Smooth muscle cell of the brain vasculature (primary cell): ENCODE data around the gene PPP1R13B.
"Not testable (repeated sequence)": the region's sequence is repeated elsewhere in the genome, so short reads cannot be mapped to it uniquely, and the experiment has no call there.

ENCODE experiments used
- DNase-seq: peaks from one replicate; pipeline ENCODE4 v3.0.0-alpha.2; 2012; ENCODE audit warnings: low read depth, low spot score

The PPP1R13B gene

DNA sequence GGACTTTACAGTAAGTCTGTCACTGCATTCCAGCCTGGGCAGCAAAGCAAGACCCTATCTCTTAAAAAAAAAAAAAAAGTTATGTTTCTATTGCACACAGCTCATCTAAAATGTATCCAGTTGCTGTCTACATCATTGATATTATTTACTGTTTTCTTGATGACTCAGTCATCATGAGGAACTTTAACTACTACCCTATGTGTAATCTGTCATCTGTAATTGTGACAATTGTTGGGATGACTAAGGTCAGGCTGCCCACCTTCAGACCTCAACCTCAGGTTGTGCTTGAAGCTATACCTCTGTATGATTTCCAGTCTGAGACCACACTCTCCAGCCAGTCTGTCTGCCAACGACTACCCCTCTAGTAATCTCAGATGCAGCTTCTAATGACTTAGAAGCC, 15.3 kb downstream of the PPP1R13B start:
- no peak for DNase-seq

GRCh38 chr14:103830511-103831270, 16.7 kb downstream of the PPP1R13B start:
- no peak for DNase-seq

GRCh38 chr14:103828315-103828967, 18.9 kb downstream of the PPP1R13B start:
- no peak for DNase-seq

- DNase-seq = no peak
These were observed 22.3 kb downstream of the PPP1R13B start for GRCh38 chr14:103825101-103825500.

DNA sequence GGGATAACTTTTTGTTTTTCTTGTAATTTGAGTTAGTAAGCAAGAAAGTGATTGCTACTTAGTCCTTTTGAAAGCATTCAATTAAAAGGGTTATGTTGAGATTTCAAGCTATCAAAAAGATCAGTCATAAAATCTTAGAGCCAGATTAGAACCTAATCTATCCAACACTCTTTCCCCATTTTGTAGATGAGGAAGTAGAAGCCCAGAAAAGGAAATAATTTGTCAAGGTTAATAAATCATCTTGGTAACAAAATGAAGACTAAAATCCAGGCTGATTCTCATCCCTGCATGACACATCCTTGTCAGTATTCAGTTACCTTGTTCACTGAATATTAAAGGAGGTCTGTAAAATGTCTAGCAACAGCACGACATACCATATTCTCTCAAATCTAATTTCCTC, 26.5 kb downstream of the PPP1R13B start:
- DNase-seq = no peak

- DNase-seq = no peak
These were observed 27.0 kb downstream of the PPP1R13B start for GRCh38 chr14:103820382-103820781.

- no peak for DNase-seq
These were observed 27.7 kb downstream of the PPP1R13B start for GRCh38 chr14:103819503-103820307.

- no peak for DNase-seq
These were observed 28.5 kb downstream of the PPP1R13B start for GRCh38 chr14:103818870-103819269.

- no peak for DNase-seq
These were observed 29.0 kb downstream of the PPP1R13B start for GRCh38 chr14:103818422-103818821.

DNA sequence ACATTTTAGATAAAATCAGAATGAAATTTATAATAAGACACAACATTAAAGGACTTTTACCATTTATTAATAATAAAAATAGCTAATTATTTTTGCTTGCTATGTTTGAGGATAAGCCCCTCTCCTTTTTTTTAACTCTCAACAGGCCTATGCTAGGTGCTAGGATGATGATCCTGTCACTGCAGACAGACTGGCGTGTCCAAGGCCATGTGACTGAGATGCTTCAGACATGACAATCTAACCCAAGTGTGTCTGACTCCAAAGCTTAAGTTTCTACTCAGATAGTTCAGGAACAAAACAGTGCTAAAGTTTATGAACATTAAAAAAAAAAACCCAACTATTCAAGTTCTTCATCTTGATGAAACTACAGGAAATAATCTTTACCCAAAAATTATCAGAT, 29.8 kb downstream of the PPP1R13B start:
- DNase-seq = no peak

GRCh38 chr14:103816991-103817390, 30.4 kb downstream of the PPP1R13B start:
- DNase-seq = no peak

- DNase-seq = no peak
These were observed 32.1 kb downstream of the PPP1R13B start for GRCh38 chr14:103815253-103815652.

- DNase-seq = no peak
These were observed 36.2 kb downstream of the PPP1R13B start for GRCh38 chr14:103811189-103811588.

DNA sequence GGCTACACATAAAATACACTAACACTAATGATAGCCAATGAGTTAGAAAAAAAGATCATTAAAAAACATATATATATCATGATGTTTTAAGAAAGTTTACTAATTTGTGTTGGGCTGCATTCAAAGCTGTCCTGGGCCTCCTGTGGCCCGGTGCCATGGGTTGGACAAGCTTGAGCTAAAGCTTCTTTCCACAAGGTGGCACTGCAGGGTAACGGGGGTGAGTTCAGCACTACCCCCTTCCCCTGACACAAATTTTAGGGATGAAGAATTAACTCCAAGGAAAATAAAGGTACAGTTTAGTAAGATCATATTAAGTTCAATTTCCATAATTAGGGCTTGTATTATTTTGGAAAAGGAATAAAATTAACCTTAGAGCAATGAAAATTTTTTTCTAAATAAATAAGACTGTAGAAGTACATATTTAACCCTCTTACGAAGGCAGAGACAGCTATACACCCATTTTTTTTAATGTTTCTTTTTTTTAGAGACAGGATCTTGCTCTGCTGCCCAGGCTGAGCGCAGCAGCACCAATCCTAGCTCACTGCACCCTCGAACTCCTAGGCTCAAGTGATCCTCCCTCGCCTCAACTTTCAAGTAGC, 38.9 kb downstream of the PPP1R13B start:
- peak; percentile 18 for DNase-seq

DNA sequence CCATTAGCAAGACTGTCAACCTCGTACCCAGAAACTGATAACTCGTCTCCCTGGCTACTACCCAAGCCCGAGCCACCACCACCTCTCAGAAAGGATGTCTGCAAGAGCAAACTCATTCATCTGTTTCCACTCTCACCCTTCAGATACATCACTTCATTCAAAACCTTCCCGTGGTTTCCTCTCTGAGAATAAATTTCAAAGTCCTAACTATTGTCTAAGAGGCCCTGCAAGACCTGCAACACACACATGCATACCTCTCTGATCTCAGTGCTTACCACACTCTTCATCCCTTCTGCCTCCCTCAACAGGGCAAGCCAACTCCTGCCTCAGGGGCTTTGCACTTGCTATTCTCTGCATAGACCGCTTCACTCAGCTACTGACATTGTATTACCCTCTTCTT, 40.6 kb downstream of the PPP1R13B start:
- DNase-seq = no peak

DNA sequence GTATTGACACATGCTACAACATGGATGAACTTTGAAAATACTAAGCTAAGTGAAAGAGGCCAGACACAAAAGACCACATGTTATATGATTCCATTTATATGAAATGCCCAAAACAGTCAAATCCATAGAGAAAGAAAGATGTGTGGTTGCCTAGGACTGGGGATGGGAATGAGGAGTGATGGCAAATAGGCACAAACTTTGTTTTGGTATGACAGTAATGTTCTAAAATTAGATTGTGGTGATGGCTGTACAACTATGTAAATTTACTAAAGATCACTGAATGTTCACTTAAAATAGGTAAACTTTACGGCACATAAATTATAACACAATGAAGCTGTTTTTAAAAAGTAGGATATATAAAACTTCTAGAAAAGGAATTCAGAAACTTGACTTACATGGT, 41.7 kb downstream of the PPP1R13B start:
- DNase-seq = no peak

DNA sequence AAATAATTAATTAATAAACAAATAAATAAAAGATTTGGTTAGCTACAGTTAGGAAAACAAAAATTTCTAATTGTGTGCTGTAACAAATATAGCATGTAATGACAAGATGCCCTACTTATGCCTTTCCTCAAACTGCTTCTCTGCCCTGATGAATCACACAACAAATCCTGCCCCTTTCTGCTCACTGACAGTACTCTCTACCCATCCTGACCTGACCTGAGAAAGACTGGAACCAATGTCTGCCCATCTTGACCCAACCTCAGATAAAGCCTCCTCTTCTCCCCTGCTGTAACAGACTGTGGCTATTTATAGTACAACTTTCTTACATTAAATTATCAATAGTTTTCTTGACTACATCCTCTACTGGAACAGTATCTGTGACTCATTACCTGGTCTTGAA, 43.7 kb downstream of the PPP1R13B start:
- DNase-seq = no peak

DNA sequence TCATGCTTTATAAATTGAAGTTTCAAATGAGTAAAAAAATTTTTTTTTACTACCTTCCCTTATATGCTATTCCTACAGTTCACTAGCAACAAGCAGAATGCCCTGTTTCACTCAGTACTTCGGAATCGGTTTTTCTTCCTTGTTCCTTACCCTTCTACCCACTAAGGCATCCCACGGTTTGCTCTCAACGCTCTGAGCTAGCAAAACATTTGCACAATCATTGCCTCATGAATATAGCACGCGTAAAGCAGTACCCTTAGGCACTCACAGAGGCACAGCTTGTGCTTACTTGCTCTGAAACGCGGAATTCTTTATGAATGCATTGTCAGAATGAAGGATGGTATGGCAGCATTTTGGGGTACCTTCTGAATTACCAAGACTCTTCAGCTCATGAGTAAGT, 45.0 kb downstream of the PPP1R13B start:
- DNase-seq = no peak

GRCh38 chr14:103801459-103801858, 45.9 kb downstream of the PPP1R13B start:
- no peak for DNase-seq

DNA sequence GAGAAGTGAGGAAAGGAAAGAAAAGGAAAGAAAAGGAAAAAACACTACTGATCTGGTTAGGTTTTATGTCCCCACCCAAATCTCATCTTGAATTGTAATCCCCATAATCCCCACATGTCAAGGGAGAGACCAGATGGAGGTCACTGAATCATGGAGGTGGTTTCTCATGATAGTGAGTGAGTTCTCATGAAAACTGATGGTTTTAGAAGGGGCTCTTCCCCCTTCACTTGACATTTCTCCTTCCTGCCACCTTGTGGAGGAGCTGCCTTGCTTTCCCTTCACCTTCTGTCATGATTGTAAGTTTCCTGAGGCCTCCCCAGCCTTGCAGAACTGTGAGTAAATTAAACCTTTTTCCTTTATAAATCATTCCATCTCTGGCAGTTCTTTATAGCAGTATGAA, 54.2 kb downstream of the PPP1R13B start:
- DNase-seq = not testable (repeated sequence)

GRCh38 chr14:103788086-103788485, 59.3 kb downstream of the PPP1R13B start:
- DNase-seq = no peak

DNA sequence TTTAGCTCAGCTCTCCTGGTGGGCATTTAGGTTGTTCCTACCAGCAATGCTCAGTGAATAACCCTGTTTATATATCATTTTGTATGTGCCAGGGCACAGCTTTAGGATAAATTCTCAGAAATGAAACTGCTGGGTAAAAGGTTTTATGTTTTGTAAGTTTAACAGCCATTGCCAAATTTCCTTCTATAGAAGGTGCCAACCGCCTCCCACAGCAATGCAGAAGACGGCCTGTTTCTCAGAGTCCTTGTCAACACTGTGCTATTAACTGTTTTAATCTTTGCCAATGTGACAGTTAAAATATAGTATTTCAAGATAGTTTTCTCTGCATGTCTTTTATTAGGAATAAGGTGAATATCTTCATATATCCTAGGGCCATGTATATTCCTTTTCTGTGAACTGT, 65.0 kb downstream of the PPP1R13B start:
- no peak for DNase-seq
